NT2/D1 (cell line): ENCODE results near the gene AHCTF1.
"Not testable (repeated sequence)": the region's sequence is repeated elsewhere in the genome, so short reads cannot be mapped to it uniquely, and the experiment has no call there.

Experiments used
- DNase-seq: peaks from one replicate; pipeline ENCODE4 v3.0.0-alpha.2; 2011; ENCODE audit warnings: low read depth, low spot score
- H3K27me3 ChIP-seq: 2 replicates; pipeline ENCODE4 v1.6.0; 2011; ENCODE audit warnings: mild to moderate bottlenecking; ENCODE audit not compliant: insufficient read length, insufficient read depth
- H3K36me3 ChIP-seq: 2 replicates; pipeline ENCODE4 v1.6.1; 2011; ENCODE audit warnings: mild to moderate bottlenecking, low read length, mixed read lengths; ENCODE audit not compliant: insufficient read depth, insufficient read length
- H3K4me1 ChIP-seq: 2 replicates; pipeline ENCODE4 v1.5.1; 2011; ENCODE audit not compliant: insufficient read depth, insufficient read length
- H3K4me3 ChIP-seq: 2 replicates; pipeline ENCODE4 v1.5.1; 2011; ENCODE audit warnings: low read depth; ENCODE audit not compliant: insufficient read length
- H3K9ac ChIP-seq: 2 replicates; pipeline ENCODE4 v1.6.0; 2011; ENCODE audit warnings: low read depth; ENCODE audit not compliant: insufficient read length
- H3K9me3 ChIP-seq: 2 replicates; pipeline ENCODE4 v1.5.1; 2011; ENCODE audit warnings: mild to moderate bottlenecking, low read length; ENCODE audit not compliant: insufficient read depth
- SUZ12 ChIP-seq: IDR thresholded peaks from 2 replicates; pipeline ENCODE4 v1.6.1; 2011; ENCODE audit not compliant: insufficient read length, insufficient read depth; ENCODE audit errors: extremely low read depth
- YY1 ChIP-seq: IDR thresholded peaks from 2 replicates; pipeline ENCODE4 v1.6.1; 2011; ENCODE audit not compliant: insufficient read length, insufficient read depth
- ZNF274 ChIP-seq: IDR thresholded peaks from 2 replicates; pipeline ENCODE4 v1.6.1; 2011; ENCODE audit warnings: mild to moderate bottlenecking, low read depth, low read length

Gene AHCTF1

GRCh38 chr1:246860401-246860800 lies 71.3 kb downstream of the AHCTF1 start:
- Histone ChIP-seq H3K27me3 (no peaks in the 10 kb centered on the region), H3K9me3 (no peaks in the 10 kb centered on the region), H3K9ac (no peak overlapping the region), H3K4me3 (no peak overlapping the region), H3K36me3 (peaks cover 84% of the 10 kb centered on the region), H3K4me1 (no peaks in the 10 kb centered on the region)
- no peak for TF ChIP-seq SUZ12
- TF ChIP-seq ZNF274, result no peak
- no peak for TF ChIP-seq YY1
- no peak for DNase-seq

DNA sequence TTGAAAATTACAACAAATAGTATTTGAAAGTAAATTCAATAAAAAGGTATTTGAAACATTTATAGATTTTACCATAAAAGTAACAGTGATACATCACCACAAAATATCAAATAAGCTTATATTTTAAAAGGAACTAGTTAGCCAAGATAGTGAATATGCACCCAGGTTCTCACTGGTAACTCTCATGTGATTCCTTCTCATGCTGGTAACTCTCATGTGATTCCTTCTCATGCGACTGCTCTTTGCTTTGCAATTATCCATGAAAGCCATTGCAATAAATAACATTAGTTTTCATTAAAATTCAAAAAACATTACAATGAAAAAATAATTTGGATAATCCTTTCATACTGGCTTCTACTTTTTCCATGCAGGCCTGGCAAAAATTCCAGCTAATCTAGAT lies 75.4 kb downstream of the AHCTF1 start:
- Histone ChIP-seq H3K27me3 (no peaks in the 10 kb centered on the region), H3K36me3 (peaks cover 89% of the 10 kb centered on the region), H3K4me3 (no peak overlapping the region), H3K4me1 (no peaks in the 10 kb centered on the region), H3K9me3 (no peaks in the 10 kb centered on the region), H3K9ac (no peak overlapping the region)
- DNase-seq, result no peak
- TF ChIP-seq ZNF274 (no peak), SUZ12 (no peak), YY1 (no peak)

DNA sequence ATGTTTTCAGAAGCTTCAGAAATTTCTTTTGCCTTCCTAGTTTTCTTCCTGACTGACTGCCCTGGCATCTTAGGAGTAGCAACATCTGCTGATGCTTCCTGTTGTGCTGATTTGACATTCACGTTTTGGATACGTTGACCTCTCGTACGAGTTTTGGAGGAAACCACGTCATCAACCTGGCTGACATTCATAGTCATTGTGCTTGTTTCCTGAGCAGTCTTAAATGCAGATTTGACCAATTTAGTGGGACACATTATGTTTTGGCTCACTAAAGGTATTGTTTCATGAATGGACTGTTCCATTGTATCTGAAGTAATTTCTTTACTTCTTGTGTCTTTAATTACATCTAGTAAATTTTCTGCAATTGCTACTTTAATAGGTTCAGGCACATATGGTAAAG lies 81.1 kb downstream of the AHCTF1 start:
- H3K36me3 ChIP-seq, result peaks cover 88% of the 10 kb centered on the region
- DNase-seq, H3K9ac ChIP-seq, H3K4me3 ChIP-seq, H3K27me3 ChIP-seq, H3K4me1 ChIP-seq, H3K9me3 ChIP-seq: not testable (repeated sequence)

GRCh38 chr1:246843876-246844275 lies 87.9 kb downstream of the AHCTF1 start:
- H3K4me3 ChIP-seq, result no peak overlapping the region
- H3K9ac ChIP-seq, result no peak overlapping the region
- no peak for DNase-seq
- no peaks in the 10 kb centered on the region for H3K4me1 ChIP-seq
- peaks cover 73% of the 10 kb centered on the region for H3K36me3 ChIP-seq
- H3K27me3 ChIP-seq, result no peaks in the 10 kb centered on the region
- no peaks in the 10 kb centered on the region for H3K9me3 ChIP-seq
- TF ChIP-seq ZNF274 (no peak), YY1 (no peak), SUZ12 (no peak)

- not testable (repeated sequence) for DNase-seq, H3K4me3 ChIP-seq, H3K9me3 ChIP-seq, H3K27me3 ChIP-seq, H3K4me1 ChIP-seq, H3K9ac ChIP-seq
- H3K36me3 ChIP-seq, result peaks cover 45% of the 10 kb centered on the region
These were observed 91.0 kb downstream of the AHCTF1 start for GRCh38 chr1:246840761-246841160.

DNA sequence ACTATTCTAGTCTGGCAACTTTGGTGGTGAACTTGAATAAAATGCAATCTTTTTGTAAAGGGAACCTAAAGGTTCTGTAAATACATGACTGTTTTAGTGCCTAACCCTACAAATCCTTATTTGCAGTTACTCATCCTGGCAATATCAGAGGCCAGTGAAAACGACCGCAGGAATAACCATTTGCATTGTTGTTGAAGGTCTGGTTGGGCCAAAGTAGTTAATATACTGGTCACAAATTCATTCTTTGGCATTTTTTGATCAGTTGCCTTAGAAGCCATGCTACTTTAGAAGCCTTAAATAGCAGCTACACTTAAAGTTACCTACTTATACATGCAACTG lies 93.7 kb downstream of the AHCTF1 start:
- Histone ChIP-seq H3K27me3 (no peaks in the 10 kb centered on the region), H3K4me1 (no peaks in the 10 kb centered on the region), H3K9me3 (no peaks in the 10 kb centered on the region), H3K9ac (no peak overlapping the region), H3K36me3 (peaks cover 21% of the 10 kb centered on the region), H3K4me3 (no peak overlapping the region)
- DNase-seq, result no peak
- no peak for TF ChIP-seq ZNF274
- TF ChIP-seq SUZ12, result no peak
- TF ChIP-seq YY1, result no peak

- H3K36me3 ChIP-seq, result peaks cover 16% of the 10 kb centered on the region
- H3K4me3 ChIP-seq, result no peak overlapping the region
- no peak for TF ChIP-seq SUZ12
- TF ChIP-seq ZNF274, result no peak
- no peak for TF ChIP-seq YY1
- no peak overlapping the region for H3K9ac ChIP-seq
- H3K27me3 ChIP-seq, result no peaks in the 10 kb centered on the region
- H3K4me1 ChIP-seq, result no peaks in the 10 kb centered on the region
- no peaks in the 10 kb centered on the region for H3K9me3 ChIP-seq
- no peak for DNase-seq
These were observed 94.2 kb downstream of the AHCTF1 start for GRCh38 chr1:246837418-246838117.

DNA sequence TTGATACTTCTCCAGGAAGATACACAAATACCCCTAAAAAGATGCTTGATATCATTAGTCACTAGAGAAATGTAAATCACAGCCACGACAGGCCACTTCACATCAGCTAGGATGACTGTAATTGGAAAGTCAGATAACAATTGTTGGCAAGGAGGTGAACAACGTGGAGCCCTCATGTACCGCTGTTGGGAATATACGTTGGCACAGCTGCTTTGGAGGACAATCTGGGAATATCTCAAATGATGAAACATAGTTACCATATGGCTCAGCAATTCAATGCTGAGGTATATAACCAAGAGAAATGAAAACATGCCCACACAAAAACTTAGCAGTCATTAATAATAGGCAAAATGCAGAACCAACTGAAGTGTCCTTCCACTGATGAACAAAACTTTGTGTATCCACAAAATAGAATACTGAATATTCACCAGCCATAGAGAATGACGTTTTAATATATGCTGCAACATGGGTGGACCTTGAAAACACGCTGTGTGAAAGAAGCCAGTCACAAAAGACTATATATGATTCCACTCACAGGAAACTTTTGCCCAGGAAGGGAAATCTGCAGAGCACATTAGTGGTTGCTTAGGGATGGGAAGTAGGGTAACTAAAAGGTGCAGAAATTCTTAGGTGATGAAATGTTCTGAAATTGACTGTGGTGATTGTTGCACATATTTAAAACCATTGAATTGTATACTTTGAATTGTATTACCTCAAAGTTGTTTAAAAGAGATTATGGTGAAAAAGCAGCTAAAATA lies 95.4 kb downstream of the AHCTF1 start:
- no peak for TF ChIP-seq SUZ12
- no peak for TF ChIP-seq ZNF274
- no peak for TF ChIP-seq YY1
- Histone ChIP-seq H3K4me1 (no peaks in the 10 kb centered on the region), H3K36me3 (peaks cover 7% of the 10 kb centered on the region), H3K27me3 (no peaks in the 10 kb centered on the region), H3K9ac (no peak overlapping the region), H3K4me3 (no peak overlapping the region), H3K9me3 (no peaks in the 10 kb centered on the region)
- no peak for DNase-seq
